Measurements from ENCODE around the gene DDX51.
"Not testable (repeated sequence)": the region's sequence is repeated elsewhere in the genome, so short reads cannot be mapped to it uniquely, and the experiment has no call there.

The DDX51 gene

GRCh38 chr12:132138941-132139871 lies 4.9 kb downstream of the DDX51 start:
- DNase-seq, result no peak

GRCh38 chr12:132137483-132138125 lies 6.5 kb downstream of the DDX51 start:
- DNase-seq, result no peak

- not testable (repeated sequence) for DNase-seq
Observed at GRCh38 chr12:132136226-132136625, 7.9 kb downstream of the DDX51 start.

- DNase-seq, result not testable (repeated sequence)
Observed at GRCh38 chr12:132134653-132135183, 9.4 kb downstream of the DDX51 start.

- peak; percentile 63 for DNase-seq
Observed at GRCh38 chr12:132133952-132134652, 10.0 kb downstream of the DDX51 start.

- DNase-seq, result no peak
Observed at GRCh38 chr12:132132609-132133430, 11.3 kb downstream of the DDX51 start.

- no peak for DNase-seq
Observed at GRCh38 chr12:132131952-132132351, 12.2 kb downstream of the DDX51 start.

GRCh38 chr12:132131229-132131628 lies 12.9 kb downstream of the DDX51 start:
- DNase-seq, result no peak

GRCh38 chr12:132130690-132131089 lies 13.4 kb downstream of the DDX51 start:
- no peak for DNase-seq

- DNase-seq, result no peak
Observed at GRCh38 chr12:132129007-132129406, 15.1 kb downstream of the DDX51 start.

GRCh38 chr12:132127041-132127440 lies 17.1 kb downstream of the DDX51 start:
- DNase-seq, result no peak

- DNase-seq, result no peak
Observed at GRCh38 chr12:132125736-132126135, 18.4 kb downstream of the DDX51 start.

- no peak for DNase-seq
Observed at GRCh38 chr12:132124766-132125425, 19.2 kb downstream of the DDX51 start.

GRCh38 chr12:132123970-132124765 lies 20.0 kb downstream of the DDX51 start:
- no peak for DNase-seq

- no peak for DNase-seq
Observed at GRCh38 chr12:132121283-132121682, 22.8 kb downstream of the DDX51 start.

GRCh38 chr12:132118876-132119275 lies 25.2 kb downstream of the DDX51 start:
- DNase-seq, result no peak

GRCh38 chr12:132117558-132117875 lies 26.6 kb downstream of the DDX51 start:
- DNase-seq, result no peak

- no peak for DNase-seq
Observed at GRCh38 chr12:132116709-132117557, 27.2 kb downstream of the DDX51 start.

- no peak for DNase-seq
Observed at GRCh38 chr12:132115500-132115899, 28.6 kb downstream of the DDX51 start.

GRCh38 chr12:132114667-132115066 lies 29.5 kb downstream of the DDX51 start:
- no peak for DNase-seq
